ENCODE measurements around the gene IL20RB. TPM values are rescaled to one million over a fixed set of nuclear protein-coding genes. Genes with fewer than 3 reads are reported as not detected.
A peak's percentile ranks its signal among the peaks of the same experiment; 100 is the strongest.
"Not testable (repeated sequence)": the region's sequence is repeated elsewhere in the genome, so short reads cannot be mapped to it uniquely, and the experiment has no call there.

IL20RB gene
- total RNA-seq, 2 donors from 2014 or later, result 0.88 to 0.89 TPM

DNA sequence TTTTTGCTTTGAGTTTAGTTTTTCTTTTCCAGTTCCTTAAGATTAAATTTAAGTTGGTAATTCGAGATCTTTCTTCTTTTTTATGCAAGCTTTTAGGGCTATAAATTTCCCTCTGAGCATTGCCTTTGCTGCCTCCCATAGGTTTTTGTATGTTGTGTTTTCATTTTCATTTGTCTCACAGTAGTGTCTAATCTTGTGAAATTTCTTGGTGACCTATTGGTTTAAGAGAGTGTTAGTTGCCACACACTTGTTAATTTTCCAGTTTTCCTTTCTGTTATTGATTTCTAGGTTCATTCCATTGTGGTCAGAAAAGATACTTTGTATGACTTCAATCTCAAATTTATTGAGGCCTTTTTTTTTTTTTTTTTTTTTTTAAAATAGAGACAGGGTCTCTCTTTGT lies 18.3 kb upstream of the IL20RB start:
- DNase-seq, result no peak
- ATAC-seq, result no peak
- intact Hi-C loops (cut with DNase I), result no loop called here

DNA sequence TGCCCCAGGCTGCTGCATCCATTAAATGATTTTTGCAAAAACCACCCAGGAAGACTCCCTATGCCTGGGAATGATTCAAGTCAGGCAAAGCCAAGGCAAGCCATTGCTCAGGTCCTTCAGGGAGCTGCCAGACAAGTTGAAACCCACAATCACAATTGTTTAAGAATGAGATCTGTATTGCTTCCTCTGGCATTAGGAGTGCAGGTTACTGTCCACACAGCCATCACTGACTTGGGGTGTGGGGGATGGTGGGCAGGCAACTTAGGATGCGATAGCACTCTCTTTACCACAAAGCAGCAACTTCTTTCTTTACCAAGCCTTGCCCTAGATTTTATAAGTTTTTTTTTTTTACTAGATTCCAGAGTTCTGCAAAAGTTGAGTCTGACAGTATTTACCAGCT lies 15.0 kb upstream of the IL20RB start:
- intact Hi-C loops (cut with DNase I), result no loop called here
- ATAC-seq, result peak in 1 of 2 donors; percentile 24

GRCh38 chr3:136943436-136943835 lies 14.3 kb upstream of the IL20RB start:
- DNase-seq (no peak), ATAC-seq (no peak)
- intact Hi-C loops (cut with DNase I), result no loop called here

More for the DNA sequence above, 15.0 kb upstream of the IL20RB start:
- DNase-seq, result no peak

DNA sequence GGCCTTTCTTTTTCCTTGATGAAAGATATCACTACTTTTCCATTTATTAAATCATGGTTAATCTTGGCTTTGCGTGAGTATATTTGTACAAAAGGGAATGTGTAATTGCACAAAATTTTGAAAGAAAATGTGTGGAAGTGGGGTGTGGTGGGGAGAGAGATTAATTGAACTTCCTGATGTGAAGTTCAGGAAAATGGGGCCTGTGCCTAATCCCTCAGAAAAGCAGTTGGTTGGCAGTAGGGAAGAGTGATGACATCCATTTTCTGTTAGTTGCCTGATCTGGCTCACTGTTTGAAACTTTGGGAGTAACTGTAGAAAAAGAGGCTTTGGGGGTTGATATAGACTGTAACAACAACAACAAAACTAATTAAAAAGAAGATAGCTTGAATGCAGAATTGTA lies 10.8 kb upstream of the IL20RB start:
- intact Hi-C loops (cut with DNase I), result no loop called here
- peak in 1 of 2 donors; percentile 17 for ATAC-seq
- DNase-seq, result no peak

- DNase-seq (no peak), ATAC-seq (no peak)
- intact Hi-C loops (cut with DNase I), result no loop called here
Measured at GRCh38 chr3:136947477-136947876, 10.3 kb upstream of the IL20RB start.

- intact Hi-C loops (cut with DNase I), result no loop called here
- ATAC-seq (no peak), DNase-seq (no peak)
Measured at GRCh38 chr3:136949146-136949545, 8.6 kb upstream of the IL20RB start.

DNA sequence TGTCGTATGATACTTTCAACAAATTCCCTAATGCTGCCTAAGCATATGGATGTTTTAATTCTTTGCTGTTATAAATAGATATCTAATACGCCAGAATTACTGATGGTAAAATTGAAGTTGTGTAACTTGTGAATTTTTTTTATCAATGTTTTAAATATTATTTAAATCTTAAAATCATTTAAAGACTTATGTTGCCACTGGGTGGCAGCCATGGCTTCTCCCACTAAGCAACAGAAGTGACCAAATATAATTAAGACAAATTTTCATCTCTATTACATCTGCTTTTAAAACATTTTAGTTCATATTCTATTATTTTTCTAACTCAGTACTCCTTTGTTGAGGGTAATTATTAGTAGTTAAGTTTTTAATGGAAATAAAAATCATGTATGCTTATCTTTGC lies 8.1 kb upstream of the IL20RB start:
- intact Hi-C loops (cut with DNase I), result no loop called here
- no peak for DNase-seq
- ATAC-seq, result no peak

DNA sequence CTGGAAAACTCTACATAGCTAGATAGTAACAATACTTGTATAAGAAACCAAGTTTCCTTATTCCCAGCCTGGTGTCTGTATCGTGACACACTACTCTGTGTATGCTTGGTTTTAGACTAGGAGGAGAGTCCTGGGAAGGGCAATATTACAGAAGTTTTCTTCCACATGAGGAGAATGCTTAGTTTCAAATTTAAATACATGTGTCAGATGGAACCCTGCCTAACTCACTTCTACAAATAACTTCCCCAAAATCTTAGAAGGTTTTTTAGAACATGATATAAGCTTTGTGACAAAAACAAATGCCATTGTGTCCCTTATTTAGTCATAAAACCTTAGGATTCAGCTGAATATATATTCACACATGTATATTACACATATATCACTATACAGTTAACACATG lies 7.2 kb upstream of the IL20RB start:
- intact Hi-C loops (cut with DNase I), result no loop called here
- ATAC-seq (no peak), DNase-seq (no peak)

GRCh38 chr3:136952292-136952691 lies 5.5 kb upstream of the IL20RB start:
- DNase-seq (no peak), ATAC-seq (peak in 1 of 2 donors; percentile 47)
- intact Hi-C loops (cut with DNase I), result no loop called here

GRCh38 chr3:136954251-136954650 lies 3.5 kb upstream of the IL20RB start:
- intact Hi-C loops (cut with DNase I), result no loop called here
- ATAC-seq (no peak), DNase-seq (no peak)

DNA sequence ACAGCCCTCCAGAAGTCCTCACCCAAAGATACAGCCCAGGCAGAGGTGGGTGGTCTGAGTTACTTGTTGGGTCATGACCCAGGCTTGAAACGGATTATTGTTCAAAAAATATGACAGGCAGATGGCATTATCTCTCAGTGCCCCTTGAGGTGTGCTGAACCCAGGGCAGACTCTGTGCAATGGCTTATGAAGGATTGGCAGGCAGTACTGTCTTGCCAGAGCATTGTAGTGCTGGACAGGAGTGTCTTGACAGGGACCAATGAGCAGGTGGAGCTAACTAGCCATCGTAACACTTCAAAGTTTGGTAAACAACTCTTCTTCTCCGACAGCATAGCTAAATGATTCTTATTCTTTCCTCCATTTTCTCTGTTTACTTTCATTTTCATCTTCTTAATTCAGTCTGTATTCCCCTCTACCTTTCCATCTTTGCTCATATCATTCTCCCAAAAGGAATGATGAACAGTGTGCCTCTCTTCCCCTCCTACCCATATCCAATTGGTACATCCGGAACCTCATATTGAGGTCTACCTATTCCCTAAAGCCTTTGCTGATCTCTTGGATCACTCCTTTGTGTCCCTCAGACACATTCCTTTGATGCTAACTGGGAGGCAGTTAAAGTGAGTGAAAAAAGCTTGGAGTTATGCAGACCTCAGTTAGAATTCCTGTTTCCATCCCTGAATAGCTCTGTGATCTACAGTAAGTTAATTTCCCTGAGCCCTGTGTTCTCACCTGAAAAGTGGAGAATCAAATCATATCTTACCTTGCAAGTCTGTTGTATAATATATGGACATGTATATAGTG lies 2.6 kb upstream of the IL20RB start:
- DNase-seq (no peak), ATAC-seq (no peak)
- intact Hi-C loops (cut with DNase I), result no loop called here

GRCh38 chr3:136955813-136956212 lies 2.0 kb upstream of the IL20RB start:
- ATAC-seq (no peak), DNase-seq (no peak)
- intact Hi-C loops (cut with DNase I), result no loop called here

DNA sequence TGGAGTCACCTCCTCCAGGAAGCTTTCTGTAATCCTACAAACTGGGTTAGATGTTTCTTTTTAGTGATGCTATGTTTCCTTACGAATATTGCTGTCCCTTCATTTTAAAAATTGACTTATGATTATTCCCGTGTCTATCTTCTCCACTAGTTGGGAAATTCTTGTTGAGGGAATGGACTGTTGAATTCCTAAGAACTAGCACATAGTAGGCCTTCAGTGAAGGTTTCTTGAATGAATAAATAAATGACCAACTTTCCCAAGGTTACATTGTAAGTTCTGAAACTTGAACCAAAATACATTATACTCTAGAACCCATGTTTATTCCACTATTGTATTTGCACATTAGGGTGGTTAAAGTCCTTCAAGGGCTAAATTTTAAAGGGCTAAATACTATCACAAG lies 812 bp upstream of the IL20RB start:
- DNase-seq, result no peak
- intact Hi-C loops (cut with DNase I), result no loop called here
- ATAC-seq, result no peak

GRCh38 chr3:136958939-136959338 lies 1.2 kb downstream of the IL20RB start:
- intact Hi-C loops (cut with DNase I), result no loop called here
- no peak for ATAC-seq
- no peak for DNase-seq

DNA sequence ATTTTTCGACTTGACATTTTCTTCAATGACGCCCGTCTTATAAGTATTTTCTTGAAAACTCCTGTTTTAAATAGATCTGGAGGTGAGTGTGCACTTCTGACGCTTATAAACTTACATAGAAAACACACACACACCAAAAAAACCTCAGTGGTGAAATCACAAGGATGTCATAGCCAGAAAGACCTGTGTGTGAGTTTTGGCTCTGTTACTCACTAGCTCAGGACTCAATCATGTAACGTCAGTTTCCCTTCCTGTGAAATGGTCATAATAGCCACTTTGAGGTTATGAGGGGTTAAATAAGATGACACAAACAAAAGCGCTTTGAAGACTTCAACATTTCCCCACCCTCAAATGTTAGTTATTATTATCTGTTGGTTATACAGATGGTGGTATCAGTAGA lies 1.8 kb downstream of the IL20RB start:
- ATAC-seq (no peak), DNase-seq (no peak)
- intact Hi-C loops (cut with DNase I), result no loop called here

- no peak for ATAC-seq
- no peak for DNase-seq
- intact Hi-C loops (cut with DNase I), result no loop called here
Measured at GRCh38 chr3:136960838-136961836, 3.4 kb downstream of the IL20RB start.

DNA sequence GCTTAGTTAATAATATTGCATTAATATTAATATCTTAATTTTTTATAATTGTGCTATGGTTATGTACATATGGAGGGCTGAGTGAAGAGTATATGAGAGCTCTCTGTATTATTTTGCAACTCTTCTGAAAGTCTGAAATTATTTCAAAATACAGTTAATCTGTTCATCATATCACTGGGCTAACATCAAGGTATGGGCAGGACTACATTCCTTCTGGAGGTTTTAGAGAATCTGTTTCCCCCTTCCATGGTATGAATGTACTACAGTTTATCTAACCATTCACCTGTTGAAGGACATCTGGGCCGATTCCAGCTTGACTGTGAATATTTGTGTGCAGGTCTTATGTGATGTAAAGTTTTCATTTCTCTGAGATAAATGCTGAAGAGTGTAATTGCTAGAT lies 5.1 kb downstream of the IL20RB start:
- intact Hi-C loops (cut with DNase I), result no loop called here
- DNase-seq, result no peak

GRCh38 chr3:136969539-136969938 lies 11.8 kb downstream of the IL20RB start:
- ATAC-seq; intact Hi-C loops (cut with DNase I); DNase-seq: not testable (repeated sequence)

More for the DNA sequence above, 5.1 kb downstream of the IL20RB start:
- ATAC-seq, result no peak

GRCh38 chr3:136973352-136973751 lies 15.6 kb downstream of the IL20RB start:
- intact Hi-C loops (cut with DNase I), result no loop called here
- ATAC-seq (no peak), DNase-seq (no peak)

DNA sequence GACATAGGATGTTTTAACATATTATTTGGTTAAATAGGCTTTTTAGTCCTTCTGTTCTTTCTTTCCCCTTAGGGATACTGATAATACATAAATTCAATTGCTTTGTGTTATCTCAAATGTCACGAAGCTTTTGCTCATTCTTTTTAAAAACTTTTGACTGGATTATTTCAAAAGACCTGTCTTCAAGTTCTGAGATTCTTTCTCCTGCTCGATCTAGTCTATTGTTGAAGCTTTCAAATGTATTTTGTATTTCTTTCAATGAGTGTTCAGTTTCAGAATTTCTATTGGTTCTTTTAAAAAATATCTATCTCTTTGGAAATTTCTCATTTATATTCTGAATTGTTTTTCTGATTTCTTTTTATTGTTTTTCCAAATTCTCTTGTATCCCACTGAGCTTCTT lies 16.9 kb downstream of the IL20RB start:
- DNase-seq (no peak), ATAC-seq (no peak)
- intact Hi-C loops (cut with DNase I), result no loop called here

All from left cardiac atrium (tissue), 4 donors.